Kidney epithelial cell (primary cell): ENCODE results near the gene STX16. TPM values are rescaled to one million over a fixed set of nuclear protein-coding genes. Genes with fewer than 3 reads are reported as not detected.

Experiments
- DNase-seq: peaks from one replicate; pipeline ENCODE4 v3.0.0-alpha.2; 2010; ENCODE audit warnings: low read depth
- H3K27me3 ChIP-seq: 2 replicates; pipeline ENCODE4 v1.6.0; 2011; ENCODE audit warnings: low read length; ENCODE audit not compliant: control insufficient read depth, insufficient read depth
- H3K36me3 ChIP-seq: 2 replicates; pipeline ENCODE4 v1.5.1; 2011; ENCODE audit warnings: low read length; ENCODE audit not compliant: control insufficient read depth, insufficient read depth
- H3K4me3 ChIP-seq: 2 replicates; pipeline ENCODE4 v1.5.1; 2011; ENCODE audit warnings: low read depth, mild to moderate bottlenecking, control low read depth, low read length
- total RNA-seq: library from RNA; depleted of rRNA; stranded (reverse); fragments of >200 nt; gene quantifications from 2 replicates; pipeline ENCODE4 v1.2.3, GENCODE V29; 2015
- TF ChIP-seq, protein P1 (sequence below): IDR thresholded peaks from 2 replicates; pipeline ENCODE4 v1.5.1; 2011; ENCODE audit warnings: mild to moderate bottlenecking, moderate library complexity, low read length, control low read depth, inconsistent platforms; ENCODE audit not compliant: insufficient read depth, poor library complexity, severe bottlenecking

Gene STX16
- total RNA-seq, 1 donor from 2014 or later = 53.6 TPM

GRCh38 chr20:58606184-58606583, 44.9 kb upstream of the STX16 start:
- Histone ChIP-seq H3K27me3 (peaks cover 2% of the 10 kb centered on the region), H3K36me3 (no peaks in the 10 kb centered on the region), H3K4me3 (no peak overlapping the region)
- TF ChIP-seq, protein P1, sequence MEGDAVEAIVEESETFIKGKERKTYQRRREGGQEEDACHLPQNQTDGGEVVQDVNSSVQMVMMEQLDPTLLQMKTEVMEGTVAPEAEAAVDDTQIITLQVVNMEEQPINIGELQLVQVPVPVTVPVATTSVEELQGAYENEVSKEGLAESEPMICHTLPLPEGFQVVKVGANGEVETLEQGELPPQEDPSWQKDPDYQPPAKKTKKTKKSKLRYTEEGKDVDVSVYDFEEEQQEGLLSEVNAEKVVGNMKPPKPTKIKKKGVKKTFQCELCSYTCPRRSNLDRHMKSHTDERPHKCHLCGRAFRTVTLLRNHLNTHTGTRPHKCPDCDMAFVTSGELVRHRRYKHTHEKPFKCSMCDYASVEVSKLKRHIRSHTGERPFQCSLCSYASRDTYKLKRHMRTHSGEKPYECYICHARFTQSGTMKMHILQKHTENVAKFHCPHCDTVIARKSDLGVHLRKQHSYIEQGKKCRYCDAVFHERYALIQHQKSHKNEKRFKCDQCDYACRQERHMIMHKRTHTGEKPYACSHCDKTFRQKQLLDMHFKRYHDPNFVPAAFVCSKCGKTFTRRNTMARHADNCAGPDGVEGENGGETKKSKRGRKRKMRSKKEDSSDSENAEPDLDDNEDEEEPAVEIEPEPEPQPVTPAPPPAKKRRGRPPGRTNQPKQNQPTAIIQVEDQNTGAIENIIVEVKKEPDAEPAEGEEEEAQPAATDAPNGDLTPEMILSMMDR = no peak
- DNase-seq = no peak

GRCh38 chr20:58608096-58608840, 42.8 kb upstream of the STX16 start:
- Histone ChIP-seq H3K36me3 (no peaks in the 10 kb centered on the region), H3K4me3 (no peak overlapping the region), H3K27me3 (peaks cover 2% of the 10 kb centered on the region)
- TF ChIP-seq, protein P1 = no peak
- no peak for DNase-seq

DNA sequence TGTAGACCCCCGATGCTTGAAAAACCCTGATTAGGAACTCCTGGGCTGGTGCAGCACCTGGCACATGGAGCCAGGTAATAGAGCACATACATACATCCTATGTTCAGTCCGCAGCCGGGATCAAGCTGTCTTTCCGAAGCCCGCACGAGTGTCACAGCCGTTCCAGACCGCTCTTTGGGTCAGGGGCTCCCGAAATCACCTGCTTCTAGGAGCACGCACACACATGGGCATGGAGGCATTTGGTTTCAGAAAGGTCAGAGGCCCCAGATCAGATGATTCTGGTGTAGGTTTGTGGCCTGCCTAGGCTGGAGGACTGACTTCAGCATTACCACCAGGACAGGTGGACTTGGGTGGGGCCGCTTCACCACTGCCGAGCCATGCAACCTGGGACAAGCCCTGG, 42.1 kb upstream of the STX16 start:
- Histone ChIP-seq H3K36me3 (no peaks in the 10 kb centered on the region), H3K4me3 (no peak overlapping the region), H3K27me3 (peaks cover 2% of the 10 kb centered on the region)
- DNase-seq = no peak
- TF ChIP-seq, protein P1 = no peak

- no peak for DNase-seq
- TF ChIP-seq, protein P1 = no peak
- no peaks in the 10 kb centered on the region for H3K36me3 ChIP-seq
- peaks cover 2% of the 10 kb centered on the region for H3K27me3 ChIP-seq
- no peak overlapping the region for H3K4me3 ChIP-seq
These were observed 40.8 kb upstream of the STX16 start for GRCh38 chr20:58610071-58610800.

DNA sequence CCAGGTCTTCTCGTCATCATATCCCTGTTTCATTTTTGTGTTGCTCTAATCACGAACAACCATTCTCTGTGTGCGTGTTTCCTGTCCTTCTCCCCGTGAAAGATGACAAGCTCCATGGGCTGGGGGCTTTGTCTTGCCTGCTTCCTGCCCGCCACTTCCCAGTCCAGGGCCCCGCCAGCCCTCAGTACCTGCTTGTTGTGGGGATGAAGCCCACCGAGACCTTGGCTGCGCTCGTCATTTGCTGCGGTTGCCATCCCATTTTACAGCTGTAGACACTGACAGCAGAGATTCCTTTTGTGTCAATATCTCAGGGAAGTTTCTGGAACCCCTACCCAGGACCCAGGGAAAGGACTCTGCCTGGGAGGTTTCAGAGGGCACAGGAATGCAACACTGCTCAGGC, 40.3 kb upstream of the STX16 start:
- Histone ChIP-seq H3K36me3 (no peaks in the 10 kb centered on the region), H3K4me3 (no peak overlapping the region), H3K27me3 (peaks cover 2% of the 10 kb centered on the region)
- no peak for DNase-seq
- TF ChIP-seq, protein P1 = no peak
